GM12873 (cell line): Measurements from ENCODE around the gene SCYL1.

Source experiments
- TF ChIP-seq, protein P1 (sequence below): IDR thresholded peaks from 2 replicates; pipeline ENCODE4 v1.5.1; 2012; ENCODE audit warnings: low read depth, mild to moderate bottlenecking, moderate library complexity, low read length, control low read depth; ENCODE audit not compliant: insufficient read depth; ENCODE audit errors: missing control alignments

The SCYL1 gene

DNA sequence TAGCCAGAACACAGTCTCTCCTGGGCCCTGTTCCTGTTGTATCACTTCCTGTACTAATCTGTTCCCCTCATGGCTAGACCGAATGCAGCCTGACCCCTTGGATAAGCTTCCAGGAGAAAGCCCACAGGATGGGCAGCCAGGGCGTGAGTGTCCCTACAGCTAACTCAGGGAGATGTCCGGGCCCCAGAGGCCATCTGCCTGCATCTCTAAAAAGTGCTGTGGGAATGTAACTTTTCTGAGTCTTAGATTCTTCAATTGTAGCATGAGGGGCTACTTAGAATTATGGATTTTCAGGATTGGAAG lies 33.8 kb upstream of the SCYL1 start:
- TF ChIP-seq, protein P1, sequence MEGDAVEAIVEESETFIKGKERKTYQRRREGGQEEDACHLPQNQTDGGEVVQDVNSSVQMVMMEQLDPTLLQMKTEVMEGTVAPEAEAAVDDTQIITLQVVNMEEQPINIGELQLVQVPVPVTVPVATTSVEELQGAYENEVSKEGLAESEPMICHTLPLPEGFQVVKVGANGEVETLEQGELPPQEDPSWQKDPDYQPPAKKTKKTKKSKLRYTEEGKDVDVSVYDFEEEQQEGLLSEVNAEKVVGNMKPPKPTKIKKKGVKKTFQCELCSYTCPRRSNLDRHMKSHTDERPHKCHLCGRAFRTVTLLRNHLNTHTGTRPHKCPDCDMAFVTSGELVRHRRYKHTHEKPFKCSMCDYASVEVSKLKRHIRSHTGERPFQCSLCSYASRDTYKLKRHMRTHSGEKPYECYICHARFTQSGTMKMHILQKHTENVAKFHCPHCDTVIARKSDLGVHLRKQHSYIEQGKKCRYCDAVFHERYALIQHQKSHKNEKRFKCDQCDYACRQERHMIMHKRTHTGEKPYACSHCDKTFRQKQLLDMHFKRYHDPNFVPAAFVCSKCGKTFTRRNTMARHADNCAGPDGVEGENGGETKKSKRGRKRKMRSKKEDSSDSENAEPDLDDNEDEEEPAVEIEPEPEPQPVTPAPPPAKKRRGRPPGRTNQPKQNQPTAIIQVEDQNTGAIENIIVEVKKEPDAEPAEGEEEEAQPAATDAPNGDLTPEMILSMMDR: no peak

DNA sequence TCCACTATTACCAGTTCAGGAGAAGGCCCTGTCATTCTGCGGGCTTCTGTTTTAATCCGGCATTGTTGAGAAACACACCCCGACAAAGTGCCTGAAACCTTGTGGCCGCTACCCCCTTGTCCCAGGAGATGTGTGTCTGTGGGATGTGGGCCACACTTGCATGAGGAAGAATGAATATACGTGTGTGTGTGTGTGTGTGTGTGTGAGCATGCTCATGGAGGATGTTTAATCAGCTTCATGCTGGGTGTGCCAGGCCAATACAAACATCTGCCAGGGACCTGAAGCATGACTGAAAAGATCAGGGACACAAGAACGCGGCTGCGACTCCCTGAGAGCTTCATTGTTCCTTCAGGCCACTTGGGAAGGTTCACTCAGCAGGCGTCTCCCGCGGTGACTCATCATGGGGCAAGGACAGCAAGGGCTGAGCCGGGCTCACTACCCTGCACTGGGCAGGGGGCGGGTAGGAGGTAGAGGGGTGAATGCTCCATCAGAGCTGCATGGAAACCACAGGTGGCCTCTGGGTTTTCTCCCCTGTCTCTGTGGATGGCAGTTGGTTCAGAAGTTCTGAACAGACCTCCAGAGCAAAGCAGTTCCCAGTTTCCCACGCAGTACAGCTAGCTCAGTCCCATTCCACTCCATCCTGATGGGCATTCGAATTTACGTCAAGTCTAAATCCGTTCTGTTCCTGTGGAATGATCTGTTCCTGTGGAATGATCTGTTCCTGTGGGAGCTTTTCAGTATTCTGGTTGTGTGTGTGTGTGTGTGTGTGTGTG lies 33.1 kb upstream of the SCYL1 start:
- TF ChIP-seq, protein P1: no peak

DNA sequence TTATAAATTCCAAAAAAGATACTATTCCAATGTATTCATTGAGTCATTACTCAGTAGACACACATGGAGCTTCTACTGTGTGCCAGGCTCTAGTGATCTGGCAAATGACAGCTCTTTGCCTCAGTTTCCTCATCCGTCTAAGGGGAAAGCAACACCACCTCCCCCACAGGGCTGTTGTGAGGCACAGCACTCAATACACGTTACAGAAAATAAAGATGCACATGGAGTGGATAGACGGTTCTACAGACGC lies 32.6 kb upstream of the SCYL1 start:
- TF ChIP-seq, protein P1: no peak

DNA sequence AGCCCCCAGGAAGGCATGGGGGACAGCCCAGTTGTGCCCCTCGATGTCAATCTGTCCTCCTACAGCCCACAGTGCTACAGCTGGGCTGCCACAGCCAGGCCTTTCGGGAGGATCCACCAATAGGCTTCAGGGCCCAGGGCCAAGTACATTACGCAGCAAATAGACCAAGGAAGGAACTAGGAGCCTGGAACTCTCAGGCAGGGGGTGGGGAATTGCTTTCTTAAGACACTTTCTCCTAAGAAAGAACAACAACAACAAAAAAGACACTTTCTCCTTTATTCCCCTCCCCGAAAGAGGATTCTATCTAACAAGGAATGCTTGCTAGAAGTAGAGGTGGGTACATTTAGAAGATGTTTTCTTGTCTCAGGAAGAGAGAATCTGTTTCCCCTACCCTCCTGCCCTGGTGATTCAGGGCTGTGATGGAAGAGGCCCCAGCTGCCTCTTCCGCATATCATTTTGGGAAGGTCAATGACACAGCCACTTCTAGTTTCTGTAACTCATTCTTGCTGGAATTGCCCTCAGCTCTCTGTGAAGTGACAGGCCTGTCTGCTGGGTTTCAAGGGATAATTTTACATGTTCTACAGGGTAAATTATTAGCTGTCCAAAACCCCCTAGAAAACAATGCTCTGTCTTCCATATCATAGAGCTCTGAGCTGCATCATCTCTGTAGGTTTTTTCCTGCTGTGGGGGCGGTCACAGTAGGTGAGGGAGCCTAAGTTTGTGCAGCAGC lies 32.1 kb upstream of the SCYL1 start:
- TF ChIP-seq, protein P1: no peak

DNA sequence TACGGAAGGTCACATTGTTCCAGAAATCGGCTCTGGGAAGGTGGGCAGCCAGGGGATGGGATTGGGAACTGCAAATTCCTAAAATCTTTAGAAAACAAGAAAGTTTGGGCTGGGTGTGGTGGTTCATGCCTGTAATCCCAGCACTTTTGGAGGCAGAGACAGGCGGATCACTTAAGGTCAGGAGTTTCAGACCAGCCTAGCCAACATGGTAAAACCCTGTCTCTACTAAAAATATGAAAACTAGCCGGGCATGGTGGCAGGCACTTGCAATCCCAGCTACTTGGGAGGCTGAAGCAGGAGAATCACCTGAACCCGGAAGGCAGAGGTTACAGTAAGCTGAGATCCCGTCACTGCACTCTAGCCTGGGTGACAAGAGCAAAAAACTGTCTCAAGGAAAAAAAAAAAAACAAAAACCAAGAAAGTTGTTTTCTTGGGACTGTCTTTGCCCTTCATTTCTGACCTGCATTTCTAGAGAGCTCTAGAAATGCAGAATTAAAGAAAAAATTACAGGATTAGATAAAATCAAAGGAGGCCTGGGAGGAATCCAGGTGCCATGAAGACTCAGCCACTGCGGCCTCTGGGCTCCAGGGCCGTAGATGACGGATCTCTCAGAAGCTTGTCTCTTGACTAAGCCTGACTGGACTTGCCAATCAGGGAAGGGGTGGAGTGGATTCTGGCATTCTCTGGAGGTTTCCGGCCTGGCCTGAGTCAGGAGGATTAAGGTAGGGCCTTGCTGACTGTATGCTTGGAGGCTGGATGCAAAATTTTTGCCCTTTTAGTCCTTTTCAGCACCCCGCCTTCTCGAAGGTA lies 31.3 kb upstream of the SCYL1 start:
- TF ChIP-seq, protein P1: no peak

DNA sequence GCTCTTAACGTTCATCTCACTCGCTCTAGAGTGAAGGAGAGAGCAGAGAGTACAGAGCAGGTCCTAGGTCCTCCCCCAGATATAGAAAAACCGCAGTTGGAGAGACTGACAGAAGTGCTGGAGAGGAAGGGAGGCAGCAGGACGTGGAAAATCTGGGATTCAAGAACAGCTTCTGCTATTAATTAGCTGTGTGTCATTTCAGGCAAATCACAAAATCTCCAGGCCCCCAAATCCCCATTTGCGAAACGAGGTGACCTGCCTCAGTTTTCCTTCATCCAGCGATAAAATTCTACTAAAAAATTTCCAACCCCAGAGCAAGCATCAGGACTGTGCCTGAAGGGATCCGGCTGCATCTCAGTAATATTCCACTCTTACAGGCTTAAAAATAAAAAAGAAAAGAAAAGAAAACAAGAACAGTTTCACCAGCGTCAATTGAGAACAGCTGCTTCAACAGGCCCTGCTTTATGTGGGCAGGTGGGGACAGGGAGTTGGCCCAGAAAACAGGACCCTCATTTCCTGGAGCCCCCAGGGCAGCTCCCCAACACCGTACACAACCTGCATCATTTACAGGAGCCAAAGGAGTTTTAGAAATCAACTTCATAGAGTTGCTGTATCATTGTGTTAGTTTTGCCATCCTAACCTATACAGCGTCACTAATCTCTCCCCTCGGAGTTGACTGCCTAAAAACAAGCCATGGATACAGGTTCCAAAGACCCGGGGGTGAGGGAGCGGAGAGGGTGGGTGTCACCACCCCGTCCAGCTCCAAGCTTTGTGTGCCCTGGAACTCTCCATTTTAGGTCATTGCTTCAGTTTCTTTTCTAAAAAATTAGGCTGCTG lies 28.4 kb upstream of the SCYL1 start:
- TF ChIP-seq, protein P1: no peak
